ENCODE measurements around the gene MAN2B2.

DNA sequence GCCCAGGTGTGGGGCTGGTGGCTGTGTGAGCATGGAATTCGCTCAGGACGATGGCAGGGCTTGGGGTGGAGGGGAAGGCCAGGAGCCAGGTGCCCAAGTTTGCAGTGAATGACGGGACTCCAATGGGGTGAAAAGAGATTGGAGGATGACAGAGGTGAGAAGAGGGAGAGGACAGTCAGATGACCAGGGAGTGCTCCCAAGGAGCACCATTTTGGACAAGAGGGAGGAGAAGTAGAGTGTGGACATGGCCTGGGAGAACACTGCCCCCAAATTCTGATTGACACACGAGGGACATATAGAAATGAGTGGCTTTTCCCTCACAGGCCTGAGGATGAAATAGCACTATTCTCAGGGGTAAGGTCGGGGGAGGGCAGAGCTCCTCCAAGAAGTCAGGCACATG lies 72.2 kb downstream of the MAN2B2 start:
- no peak for TF ChIP-seq CTCF (IDR thresholded peaks at IDR 0.05)
- no peak for TF ChIP-seq POLR2AphosphoS5 (IDR thresholded peaks at IDR 0.05)

Measured in transverse colon (tissue), 4 donors.